ENCODE measurements around the gene F5.

F5 gene

DNA sequence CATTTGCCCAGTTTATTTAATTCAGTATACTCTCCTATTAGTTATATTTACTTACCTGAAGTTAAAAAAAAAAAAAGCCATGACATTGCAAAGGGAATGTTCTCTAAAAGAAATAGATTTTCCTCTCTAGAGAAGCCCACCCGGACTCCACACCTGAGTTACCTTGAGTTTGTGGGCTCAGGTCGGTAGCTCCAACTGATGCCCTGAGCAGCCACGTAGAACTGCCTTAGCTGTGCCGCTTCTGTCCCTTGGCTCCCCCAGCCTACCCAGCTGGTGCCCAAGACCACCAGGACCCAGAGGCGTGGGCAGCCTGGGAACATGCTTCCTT, 250 bp downstream of the F5 start:
- DNase-seq: no peak

DNA sequence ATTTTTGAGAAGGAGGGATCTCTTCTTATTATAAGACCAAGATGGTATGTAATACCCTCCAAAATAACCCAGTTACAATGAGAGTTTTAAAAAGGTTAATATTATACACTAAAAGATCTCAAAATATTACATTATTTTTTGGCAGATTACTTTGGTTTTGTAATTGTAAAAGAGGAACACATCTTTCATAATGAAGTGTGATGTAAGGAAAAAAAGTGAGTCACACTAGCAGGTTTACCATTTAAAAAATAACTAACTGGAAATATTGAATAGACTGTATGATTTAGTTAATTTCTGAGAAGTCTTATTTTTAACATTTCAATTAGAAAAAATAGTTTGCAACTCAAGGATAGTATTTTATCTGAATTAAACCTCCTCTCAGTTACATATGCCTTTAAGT, 1.1 kb downstream of the F5 start:
- DNase-seq: no peak

DNA sequence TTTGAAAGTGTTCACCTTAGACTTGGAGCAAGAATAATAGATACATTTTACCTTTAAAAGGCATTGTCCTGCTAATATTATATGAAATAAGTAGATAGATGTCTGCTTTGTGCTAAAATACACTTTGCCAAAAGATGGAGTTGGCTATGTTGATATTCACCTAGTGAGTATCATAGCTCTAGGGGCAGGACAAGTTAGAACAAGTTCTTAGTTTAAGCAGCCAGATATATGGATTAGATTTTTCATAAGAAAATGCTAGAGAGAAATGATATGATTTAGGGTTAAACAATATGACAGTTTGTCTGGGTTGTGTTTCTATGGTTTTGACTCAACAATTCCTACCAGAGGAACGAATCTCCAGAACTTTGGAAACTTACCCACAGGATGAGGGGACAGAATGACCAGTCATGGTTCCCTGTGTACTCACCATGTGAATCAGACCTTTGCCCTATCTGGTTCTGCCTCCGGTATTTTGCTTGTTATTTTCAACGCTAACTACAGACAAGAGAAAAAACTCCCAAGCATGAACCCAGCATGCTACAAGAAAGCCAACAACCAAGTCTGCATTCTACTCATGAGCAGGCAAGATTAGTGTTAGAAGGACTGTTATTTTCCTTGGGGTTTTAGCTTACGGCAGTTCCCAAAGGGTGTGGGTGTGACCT, 1.7 kb downstream of the F5 start:
- DNase-seq: no peak

DNA sequence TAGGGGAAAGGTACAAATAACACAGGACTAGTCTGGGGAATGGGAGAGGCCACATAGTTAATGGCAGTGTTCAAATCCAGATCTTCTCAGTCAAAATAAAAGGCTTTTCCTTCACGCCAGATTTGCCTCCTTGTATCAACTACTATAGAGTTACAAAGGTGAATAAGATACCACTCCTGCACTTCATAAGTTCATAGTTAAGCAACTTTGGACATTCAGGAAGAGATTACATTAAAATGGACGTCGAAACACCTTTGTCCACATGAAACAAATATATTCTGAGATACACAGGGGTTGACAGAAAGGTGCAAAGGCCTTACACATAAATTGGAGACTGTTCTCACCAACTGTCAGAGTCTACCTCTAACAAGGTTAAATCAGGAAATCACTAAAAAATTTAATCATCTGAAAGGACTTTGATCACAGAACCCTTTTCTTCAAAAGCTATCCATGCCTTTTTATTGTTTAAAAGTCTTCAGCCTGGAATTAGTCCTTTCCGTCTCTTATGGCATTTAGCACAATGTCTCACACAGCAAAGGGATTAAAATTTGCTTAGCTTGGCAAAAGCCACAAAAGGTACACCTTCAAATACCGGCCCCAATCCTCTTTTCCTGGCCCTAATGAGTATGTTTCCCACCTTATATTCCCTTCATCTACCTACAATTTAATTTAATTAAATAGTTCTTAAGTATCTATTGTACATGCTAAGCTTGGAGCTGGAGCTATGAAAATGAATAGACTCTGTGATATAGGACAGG, 8.1 kb downstream of the F5 start:
- no peak for DNase-seq

DNA sequence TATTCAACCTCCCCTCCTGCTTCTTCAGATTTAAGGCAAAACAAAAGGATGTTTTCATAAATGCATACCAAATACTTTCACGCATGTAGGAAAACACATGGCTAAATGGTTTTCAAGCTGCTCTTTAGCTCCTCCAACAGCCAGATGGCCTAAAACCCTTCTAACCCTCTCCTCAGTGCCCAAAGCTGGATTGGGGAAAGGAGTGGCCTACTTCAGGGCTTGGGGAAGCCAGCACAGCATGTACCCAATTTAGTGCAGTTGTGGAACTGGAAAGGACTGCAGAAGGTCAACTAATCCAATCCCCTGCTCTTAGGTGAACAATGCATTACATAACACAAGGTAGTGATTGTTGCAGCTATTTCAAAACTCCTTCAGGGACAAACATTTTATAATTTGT, 9.3 kb downstream of the F5 start:
- no peak for DNase-seq

DNA sequence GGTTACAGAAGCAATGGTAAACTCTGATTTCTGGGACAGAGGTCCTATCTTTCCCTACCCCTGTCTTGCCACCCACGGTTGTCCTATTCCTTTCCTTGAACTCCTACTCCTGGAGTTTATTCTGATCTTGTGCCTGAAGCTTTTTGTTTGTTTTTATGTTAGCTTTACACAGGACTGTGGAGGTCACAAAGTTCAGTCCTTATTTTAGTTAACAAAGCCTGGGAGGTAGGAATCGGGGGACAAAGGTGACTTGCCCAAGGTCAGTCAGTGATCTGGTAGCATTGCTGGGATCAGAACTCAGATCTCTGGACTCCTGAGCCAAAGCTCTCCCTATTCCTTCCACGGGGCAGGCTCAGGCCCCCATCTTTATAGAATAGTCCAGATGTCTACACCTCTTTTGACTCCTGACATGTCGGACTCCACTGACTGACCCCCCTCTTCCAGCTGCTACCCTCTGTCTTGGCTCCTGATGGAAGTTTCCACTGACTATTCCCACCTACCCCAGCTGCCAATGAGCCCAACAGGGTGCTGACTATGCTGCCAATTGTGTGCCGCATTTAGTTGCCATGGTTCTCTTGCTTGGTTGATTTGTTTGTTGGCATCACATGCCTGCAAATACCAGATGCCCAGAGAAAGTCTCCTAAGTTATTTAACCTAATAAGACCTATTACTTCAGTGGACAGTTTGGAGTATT, 9.9 kb downstream of the F5 start:
- no peak for DNase-seq

DNA sequence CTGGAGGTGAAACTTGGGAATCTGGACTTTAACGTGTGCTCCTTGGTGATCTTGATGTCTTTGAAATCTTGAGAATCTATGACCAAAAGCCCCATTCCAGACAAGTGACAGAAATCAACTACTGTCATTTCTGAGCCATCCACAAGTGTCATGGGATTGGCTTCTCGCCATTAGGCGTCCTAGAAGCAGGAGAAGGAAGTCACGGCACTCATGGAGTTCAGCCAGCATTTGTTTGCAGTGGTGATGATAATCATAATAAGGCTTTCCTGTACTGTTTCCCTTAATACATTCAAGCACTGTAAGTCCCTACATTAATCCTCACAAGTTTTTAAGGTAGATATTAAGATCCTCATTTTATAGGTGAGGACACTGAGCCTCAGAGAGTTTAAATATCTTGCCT, 11.9 kb downstream of the F5 start:
- DNase-seq: no peak

DNA sequence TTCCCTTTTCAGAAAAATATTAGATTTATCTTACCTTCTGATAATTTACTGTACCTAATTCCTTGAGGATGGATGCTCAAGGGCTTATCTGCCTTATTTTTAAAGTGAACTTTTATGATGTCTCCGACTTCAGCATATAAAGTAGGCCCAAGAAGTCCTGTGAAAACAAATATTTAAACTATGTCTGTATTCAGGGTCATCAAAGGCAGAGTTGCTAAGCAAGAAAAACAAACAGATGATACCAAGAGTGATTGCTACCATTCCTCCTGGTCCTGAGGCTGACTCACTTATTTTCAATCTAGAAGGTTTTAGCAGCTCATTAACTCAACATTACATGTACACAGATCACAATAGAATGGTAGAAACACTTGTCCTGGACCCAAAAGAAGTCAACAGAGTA, 14.1 kb downstream of the F5 start:
- peak in 1 of 2 donors; percentile 27 for DNase-seq

DNA sequence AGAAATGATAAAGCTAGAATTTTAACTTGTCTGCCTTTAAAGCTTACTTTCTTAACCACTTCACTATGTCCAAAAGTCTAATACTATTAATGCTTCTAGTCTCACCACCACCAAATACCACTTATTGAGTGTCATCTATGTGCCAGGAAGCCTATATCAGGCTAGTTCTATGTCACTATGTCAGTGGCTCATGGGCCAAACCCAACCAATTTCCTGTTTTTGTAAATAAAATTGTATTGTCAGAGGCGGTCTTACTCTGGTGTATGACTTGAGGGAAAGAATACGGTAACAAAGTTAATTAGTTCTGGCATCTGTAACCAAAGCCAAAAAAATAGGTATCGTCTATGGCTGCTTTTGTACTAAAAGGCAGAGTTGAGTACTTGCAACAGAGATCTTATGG, 14.8 kb downstream of the F5 start:
- peak in 1 of 2 donors; percentile 37 for DNase-seq

DNA sequence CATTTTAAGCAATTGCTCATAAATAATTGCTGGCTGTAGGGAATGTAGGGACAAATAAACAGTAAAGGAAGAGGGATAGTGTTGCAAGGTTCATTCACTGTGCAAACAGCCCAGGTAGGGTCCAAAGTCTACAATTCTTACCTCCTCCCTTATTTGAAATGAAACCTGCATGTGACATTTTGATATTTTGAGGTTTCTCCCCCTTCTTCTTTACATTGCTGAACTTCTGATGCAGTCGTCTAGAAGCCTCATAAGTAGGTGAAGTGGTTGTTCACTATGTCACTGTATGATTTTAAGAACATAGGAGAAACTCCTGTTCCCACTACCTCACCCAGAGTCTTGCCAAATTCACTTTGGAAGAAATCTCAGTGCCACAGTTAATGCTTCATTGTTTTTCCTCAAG, 16.1 kb downstream of the F5 start:
- no peak for DNase-seq

DNA sequence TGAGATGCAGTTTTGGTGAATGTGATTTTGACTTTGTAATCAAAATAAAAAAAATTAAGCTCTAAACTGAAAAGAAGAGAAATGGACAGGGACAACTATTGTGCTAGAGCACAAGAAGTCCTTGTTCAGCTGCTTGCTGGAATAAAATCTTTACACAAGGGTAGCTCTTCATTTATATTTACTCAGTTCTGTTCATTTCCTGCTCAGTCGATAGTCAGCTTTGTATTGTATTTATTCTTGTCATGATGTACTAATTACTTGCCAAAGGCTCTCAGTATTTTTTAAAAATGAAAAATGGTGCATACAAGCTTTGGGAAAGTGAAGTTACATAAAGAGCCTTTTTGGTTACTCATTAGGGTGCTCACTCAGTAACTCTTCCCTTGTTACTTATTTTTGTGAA, 17.8 kb downstream of the F5 start:
- no peak for DNase-seq

DNA sequence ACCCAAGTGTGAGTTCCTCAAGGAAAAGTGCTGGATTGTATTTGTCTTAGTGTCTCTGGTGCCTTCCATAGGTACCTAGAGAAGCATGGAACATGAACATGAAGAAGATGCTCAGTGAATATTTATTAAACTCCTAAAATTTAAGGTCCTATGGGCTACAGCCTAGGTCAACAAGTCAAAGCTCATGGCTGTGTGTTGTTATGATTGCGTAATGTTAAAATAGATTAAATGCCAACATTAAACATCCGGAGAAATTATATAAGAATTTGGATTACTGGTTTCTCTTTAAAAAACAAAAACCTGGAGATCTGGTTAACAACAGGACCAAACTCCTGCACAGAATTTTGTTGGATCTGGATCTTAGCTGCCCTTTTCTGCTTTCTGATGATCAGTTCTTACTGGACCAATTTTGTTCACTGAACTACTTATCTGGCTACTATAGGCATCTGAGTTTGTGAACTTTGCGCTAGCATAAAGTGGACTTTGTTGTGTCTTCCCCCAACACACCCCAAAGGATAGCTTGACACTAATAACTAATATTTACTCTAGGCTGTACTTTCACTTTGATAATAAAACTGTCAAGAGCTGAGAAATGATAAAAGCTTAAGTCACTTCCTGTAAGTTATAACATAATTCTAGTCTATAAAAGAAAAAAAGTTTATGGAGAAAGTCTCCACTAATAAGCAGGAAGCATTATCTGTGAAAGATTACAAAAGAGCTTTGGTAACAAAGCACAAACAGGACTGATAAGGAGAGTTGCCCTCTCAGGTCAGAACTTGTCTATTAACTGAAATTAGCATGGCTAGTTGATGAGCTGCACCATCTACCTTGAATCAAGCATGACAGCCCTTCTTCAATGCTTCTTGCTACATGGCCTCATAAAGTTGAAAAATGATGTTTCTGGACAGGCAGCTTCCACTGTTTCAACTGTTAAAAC, 20.7 kb downstream of the F5 start:
- DNase-seq: no peak

DNA sequence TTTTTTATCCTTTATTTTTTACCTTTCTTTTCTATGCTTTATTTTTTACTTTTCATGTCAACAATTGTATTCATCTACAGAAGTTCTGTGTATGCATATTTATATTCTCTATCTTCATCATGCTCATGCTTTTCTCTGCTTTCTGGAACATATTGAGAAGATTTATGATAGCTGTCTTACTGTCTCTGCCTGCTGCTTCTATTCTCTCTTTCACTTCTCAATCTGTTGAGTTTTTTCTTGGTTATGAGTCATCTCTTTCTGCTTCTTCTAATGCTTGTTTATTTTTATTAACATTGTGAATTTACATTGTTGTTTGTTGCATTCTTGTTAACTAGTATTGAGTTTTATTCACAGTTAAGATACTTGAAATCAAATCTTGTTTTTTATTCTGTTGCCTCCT, 22.6 kb downstream of the F5 start:
- no peak for DNase-seq

DNA sequence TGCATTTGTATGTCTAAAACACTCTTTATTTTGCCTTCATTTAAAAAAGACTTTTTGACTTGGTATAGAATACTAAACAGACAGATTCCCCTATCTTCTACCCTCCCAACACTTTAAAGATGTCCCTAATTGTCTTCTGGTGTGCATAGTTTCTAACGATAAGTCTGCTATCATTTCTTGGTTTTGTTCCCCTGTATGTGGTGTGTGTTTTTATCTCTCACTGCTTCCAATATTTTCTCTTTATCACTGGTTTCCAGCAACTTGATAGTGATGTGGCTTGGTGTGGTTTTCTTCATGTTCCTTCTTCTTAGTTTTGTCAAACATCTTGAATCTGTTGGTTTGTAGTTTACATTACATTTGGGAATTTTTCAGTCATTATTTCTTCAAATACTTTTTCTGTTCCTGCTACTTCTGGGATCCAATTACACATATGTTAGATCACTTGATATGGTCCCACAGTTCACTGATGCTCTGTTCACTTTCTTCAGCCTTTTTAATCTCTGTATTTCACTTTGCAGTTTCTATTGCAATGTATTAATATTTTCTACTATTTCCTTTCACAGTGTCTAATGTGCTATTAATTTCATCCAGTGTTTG, 23.2 kb downstream of the F5 start:
- no peak for DNase-seq

DNA sequence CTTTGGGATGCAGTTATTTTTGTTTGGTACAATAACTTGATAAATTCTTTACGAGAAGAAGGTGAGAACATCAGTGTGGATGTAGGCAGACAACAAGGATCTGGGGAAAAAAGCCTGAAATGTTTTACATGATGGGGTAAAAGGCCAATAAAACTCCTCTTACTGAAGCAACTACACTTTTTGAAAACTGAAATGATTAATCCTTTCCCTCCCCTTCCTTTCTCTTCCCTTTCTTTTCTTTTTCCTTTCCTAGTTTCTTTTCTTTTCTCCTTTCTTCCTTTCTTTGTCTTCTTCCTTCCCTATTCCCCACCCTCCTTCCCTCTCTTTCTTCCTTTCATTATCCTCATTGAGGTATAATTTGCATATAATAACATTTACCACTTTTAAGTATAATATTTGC, 24.6 kb downstream of the F5 start:
- no peak for DNase-seq

DNA sequence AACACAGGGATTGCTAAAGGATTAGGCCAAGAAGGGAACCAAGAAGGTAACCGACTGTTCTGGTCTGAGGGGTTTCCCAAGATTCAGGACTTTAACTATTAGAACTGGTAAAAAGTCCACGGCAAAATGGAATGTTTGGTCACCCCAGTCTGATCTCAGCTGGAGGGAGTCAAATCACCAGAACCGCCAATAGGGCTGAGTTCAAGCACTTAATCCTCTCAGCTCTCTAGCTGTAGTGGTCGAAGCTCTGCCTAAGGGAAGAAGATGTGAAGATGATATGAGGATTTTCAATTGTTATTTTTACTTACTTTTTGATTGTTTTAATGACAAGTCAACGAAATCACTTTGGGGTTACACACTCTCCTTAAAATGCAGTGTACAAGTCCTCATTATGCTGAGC, 29.1 kb downstream of the F5 start:
- no peak for DNase-seq

DNA sequence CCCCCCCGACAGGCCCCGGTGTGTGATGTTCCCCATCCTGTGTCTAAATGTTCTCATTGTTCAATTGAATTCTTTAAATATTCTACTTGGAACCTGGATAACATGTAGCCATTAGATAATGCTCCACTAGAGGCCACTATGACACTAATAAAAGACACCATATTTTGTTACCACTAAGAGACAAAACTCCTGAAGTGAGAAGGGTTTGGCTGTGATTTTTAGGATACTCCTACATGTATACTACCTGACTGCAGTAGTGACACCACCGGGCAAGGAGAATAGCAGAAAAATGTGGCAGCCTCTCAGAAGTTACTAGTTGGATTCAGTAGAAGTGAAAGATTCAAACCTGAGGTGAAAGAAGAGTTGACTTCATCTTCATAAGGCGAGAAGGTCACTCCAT, 36.0 kb downstream of the F5 start:
- peak in 1 of 2 donors; percentile 67 for DNase-seq

DNA sequence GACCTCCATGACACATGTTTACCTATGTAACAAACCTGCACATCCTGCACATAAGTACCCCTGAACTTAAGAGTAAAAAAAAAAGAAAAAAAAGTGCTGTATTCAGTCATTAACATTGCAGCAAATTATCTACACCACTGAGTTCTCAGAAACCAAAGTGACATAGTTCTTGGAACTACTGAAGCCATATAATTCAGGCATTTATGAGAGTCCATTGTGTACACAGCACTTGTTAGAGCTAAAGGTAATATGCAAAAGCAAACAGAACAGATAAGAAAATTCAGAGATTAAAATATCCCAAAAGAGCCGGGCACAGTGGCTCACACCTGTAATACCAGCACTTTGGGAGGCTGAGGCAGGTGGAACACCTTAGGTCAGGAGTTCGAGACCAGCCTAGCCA, 38.0 kb downstream of the F5 start:
- DNase-seq: no peak

DNA sequence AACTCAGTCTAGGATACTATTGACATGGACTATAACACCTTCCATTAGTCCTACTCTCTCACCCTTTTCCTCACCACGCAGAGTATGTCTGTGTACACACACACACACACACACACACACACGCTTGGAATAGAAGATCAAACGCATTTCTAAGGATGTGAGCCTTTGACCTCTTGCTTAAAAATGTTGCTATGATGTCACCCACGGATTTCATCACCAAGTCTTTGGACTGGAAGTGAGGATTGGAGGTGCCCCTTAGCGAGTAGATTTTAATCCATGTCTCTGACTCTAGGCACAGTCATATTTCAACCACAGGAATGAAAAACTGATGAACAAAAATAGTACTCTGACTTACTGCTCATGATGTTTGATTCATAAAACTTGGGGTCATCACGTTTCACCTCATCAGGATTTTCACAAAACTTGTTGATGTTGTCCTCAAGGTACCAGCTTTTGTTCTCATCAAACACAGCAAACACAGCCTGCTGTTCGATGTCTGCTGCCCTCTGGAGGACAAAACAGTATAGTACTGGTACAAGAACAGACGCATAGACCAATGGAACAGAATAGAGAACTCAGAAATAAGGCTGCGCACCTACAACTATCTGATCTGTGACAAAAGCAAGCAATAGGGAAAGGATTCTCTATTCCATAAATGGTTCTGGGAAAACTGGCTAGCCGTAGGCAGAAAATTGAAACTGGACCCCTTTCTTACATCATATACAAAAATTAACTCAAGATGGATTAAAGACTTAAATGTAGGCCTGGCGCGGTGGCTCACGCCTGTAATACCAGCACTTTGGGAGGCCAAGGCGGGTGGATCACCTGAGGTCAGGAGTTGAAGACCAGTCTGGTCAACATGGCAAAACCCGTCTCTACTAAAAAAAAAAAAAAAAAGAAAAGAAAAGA, 39.9 kb downstream of the F5 start:
- DNase-seq: peak; percentile 61 to 83

DNA sequence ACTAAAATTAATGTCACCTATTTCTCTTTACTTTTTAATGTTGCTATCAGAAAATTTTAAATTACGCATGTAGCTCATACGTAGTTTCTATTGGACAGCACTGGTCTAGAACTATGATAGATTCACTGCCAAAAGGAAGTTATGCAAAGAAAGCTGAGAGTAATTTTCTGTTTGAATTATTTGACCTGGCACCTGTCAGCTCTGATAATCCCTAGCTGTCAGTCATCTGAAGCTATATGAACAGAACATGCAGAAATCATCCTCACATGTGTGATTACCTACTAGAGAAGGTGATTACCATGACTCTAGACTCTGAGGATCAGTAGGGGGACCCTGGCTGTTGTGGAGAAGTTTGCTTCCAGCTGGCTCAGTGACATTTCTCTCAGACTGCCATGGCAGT, 40.8 kb downstream of the F5 start:
- no peak for DNase-seq

DNA sequence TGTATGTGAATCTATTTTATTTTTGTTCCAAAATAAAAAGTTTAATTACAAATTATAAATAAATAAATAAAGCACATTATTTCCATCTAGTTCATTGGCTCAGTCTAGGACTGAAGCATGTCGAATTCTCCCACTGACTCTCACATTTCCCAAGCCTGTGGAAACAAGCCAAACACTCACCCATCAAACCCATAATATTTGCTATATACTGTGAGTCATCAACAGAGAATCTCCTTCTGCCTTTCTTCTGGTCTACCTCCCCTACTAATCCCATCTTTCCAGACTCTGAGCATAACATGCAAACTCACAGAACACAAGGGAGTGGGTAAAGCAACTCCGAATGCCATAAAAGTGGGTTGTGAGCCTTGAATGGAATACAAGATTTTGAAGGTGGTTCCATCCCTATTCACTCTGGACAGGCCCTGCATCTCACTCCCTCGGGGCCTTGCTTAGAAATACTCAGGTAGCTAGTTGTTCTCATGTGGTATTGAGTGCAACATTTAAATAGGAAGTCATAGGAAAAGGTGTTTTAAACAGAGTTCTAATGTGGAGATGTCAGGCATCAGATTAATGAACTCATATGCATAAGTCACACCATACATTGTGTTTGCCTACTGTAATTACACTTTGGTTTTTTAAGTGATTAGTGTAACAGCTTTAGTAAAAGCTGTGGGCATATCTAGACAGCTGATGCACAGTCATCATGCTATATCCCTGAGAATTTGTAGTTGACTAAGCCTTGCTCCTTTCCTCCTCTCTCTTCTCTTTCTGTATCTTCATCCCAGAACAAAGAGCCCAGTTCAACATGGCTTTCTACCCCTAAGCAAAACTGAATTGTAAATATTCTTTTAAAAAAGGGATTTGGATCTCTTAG, 47.0 kb downstream of the F5 start:
- DNase-seq: no peak

All from CD4-positive, alpha-beta T cell treated with Interferon alpha-2 for 1 hour (primary cell).